NCI-H1436 (cell line): ENCODE results near the gene ANKRD36C.
"Not testable (repeated sequence)": the region's sequence is repeated elsewhere in the genome, so short reads cannot be mapped to it uniquely, and the experiment has no call there.

Experiments
- DNase-seq: peaks from one replicate; lab custom pipeline; 2025; lab: John Stamatoyannopoulos, UW

The ANKRD36C gene

GRCh38 chr2:95991351-95992094, at the start of gene ANKRD36C:
Gene ANKRD36C (minus strand): TSS chr2:95991824. CDS start chr2:95991708, 116 bp downstream.
- DNase-seq, result not testable (repeated sequence)

GRCh38 chr2:96035554-96035953, 43.9 kb upstream of the ANKRD36C start:
- DNase-seq, result not testable (repeated sequence)

DNA sequence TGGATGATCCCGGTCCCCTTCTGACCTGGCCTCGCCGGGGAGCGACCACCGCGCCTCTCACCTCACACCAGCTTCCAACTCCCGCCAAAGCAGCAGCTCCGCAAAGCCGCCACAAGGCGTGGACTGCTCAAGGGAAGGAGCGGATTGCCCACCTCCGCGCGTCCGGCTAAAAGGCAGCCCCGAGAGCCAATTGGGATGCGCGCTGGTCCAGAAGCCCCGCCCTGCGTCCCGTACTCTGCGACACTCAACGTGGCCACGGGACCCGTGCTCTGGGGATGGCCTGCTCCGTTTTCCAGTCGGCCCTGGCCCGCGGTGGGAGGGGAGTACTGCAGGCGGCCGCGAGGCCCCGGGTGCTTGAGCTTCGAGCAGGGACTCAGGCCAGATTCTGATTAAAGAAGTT, 43.2 kb upstream of the ANKRD36C start, which contains the start of gene GPAT2:
GPAT2 (minus strand) TSS at position 125 of the 400 bp plus-strand sequence. CDS start 2,557 bp downstream, outside the sequence.
- DNase-seq, result not testable (repeated sequence)

- not testable (repeated sequence) for DNase-seq
Measured at GRCh38 chr2:96033997-96034396, 42.4 kb upstream of the ANKRD36C start.

DNA sequence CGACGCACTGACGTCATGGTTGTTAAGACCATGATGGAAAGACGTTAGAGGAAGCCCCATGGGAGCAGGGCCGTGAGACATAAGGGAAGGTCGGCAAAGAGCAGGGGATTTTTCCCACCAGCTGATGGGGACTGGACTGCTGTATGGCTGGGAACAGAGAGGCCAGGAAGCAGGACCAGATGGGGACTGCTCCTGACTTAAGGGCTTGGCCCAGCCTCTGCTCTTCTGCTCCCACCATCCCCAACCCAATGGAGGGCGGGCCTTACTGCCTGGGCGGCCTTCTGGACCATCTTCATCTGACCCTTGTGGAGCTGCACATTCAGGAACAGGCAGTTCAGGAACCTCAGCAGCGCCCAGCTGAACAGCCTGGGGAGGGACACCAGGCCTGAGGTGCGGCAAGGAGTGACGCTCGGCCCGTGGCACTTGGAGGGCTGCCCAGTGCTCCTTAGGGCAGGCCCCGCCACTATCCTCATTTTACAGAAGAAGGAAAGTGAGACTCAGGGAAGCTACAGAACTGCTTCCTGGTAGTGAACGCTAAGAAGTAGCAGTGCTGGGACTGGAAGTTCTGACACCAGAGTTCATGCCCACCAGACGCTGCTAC, 36.2 kb upstream of the ANKRD36C start:
- not testable (repeated sequence) for DNase-seq

DNA sequence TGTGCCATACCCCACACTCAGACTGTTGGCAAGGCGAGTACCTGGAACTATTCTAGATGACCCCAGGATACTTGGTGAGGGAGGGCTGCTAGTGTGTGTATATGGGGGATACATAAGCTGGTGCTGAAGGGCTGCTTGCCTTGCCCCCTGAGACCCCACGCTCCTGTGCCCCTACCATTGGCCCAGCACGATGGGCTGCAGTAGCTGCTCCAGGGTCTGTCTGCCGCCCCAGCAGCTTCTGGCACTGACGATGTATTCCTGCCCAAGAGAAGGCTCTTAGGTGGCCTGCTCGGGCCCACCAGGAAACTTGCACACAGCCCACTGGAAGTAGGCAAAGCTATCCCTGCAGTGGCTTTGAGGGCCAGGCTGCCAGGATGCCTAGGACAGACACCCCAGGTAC, 34.1 kb upstream of the ANKRD36C start:
- DNase-seq, result not testable (repeated sequence)

- DNase-seq, result no peak
Measured at GRCh38 chr2:96025194-96025492, 33.5 kb upstream of the ANKRD36C start.

DNA sequence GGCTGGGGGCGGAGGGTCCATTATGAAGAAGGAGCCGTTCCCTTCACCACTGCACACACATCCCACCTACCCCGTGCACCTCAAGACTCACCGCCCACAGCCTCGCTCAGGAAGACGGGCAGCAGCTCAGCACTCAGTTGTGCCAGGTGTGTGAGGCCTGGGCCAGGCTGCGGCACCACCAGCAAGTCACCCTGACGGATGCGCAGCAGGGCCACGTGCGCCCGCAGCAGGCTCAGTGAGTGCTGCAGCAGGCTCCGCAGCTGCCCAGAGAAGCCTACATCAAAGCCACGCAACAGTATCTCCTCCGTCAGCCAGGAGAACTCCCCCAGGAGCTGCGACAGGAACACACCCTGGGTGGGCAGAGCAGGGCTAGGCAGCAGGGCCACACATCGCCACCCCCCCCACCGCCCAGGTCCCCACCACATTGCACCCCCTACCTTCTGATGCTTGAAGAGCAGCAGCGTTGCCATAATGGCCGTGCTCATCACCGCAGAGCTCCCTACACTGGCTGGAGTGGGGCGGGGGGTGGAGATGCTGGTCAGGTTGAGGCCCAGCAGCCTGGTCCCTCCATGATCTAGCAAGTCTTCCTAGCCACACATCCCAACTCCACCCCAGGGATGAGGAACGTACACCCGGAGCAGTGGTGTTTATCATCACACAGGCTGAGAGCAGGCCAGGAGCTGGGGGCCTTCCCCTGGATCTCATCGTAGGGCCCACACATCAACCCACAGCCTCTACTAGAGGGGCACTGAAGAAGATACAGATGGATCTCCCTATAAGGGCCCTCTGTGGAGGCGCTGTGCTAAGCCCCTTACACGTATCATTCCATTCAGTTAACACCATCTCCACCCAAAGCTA, 32.9 kb upstream of the ANKRD36C start:
- DNase-seq, result no peak

DNA sequence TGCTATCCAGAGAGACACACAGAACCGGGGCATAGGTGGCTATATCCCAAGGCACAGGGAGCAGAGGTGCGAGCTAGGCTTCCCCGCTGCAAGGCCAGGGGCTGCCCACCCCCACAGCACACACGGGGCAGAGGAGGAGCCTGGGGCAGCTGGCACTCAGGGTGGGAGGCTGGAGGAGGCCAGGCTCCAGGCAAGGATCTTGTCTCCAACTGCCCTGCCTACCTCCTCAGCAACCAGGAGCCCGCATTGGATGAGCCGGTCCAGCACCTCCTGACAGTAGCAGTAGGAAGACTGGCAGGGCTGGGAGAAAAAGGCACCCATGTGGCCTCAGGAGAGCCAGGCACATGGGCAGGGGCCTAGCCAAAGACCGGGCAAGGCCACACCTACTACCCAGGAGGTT, 32.1 kb upstream of the ANKRD36C start:
- DNase-seq, result not testable (repeated sequence)

DNA sequence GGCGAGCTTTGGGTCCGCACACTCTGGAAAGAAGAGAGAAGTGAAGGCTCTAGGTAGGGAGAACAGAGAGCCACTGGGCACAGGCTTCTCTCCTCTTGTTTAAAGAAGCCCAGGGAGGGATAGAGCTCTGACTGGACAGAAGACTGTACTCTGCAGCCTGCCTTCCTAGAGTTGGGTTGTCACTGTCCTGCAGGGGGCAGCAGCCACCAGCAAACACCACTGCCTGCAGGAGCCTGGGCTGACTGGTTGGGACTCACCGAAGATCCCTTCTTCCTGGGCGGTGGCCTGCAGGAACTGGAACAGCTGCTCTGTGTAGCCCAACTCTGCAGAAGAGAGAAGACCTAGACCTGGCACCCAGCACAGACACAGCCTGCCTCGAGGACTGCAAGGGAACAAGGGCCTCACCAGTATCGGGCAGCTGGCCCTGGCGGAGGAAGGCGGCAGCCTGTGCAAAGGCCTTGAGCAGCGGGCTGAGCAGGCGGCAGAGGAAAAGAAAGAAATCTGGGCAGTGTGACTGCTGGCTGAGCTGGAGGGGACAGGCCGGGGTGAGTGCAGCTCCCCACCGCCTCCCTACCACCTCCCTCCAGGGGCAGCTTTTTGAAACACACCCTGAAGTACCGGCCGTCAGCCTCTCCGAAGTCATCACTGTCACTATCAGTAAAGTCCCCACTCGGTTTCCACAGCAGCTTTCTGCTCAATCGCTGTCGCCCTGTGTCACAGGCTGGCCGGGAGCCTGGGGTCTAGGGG, 31.2 kb upstream of the ANKRD36C start:
- DNase-seq, result not testable (repeated sequence)

GRCh38 chr2:96022126-96022525, 30.5 kb upstream of the ANKRD36C start:
- not testable (repeated sequence) for DNase-seq

DNA sequence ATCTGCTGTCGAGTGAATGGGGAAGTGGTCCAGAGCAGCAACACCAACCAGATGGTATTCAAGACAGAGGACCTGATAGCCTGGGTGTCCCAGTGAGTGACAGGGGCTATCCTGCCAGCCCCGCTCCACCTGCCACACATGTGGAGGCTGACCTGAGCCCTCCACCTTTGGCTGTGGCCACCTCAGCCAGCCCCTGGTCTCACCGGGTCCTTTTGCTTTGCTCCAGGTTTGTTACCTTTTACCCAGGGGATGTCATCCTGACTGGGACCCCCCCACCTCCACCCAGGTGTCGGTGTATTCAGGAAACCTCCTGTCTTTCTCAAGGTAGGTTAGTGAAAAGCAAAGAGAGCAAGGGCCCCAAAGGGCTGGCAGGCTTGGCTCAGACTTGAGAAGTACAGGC, 29.5 kb upstream of the ANKRD36C start:
- DNase-seq, result not testable (repeated sequence)

DNA sequence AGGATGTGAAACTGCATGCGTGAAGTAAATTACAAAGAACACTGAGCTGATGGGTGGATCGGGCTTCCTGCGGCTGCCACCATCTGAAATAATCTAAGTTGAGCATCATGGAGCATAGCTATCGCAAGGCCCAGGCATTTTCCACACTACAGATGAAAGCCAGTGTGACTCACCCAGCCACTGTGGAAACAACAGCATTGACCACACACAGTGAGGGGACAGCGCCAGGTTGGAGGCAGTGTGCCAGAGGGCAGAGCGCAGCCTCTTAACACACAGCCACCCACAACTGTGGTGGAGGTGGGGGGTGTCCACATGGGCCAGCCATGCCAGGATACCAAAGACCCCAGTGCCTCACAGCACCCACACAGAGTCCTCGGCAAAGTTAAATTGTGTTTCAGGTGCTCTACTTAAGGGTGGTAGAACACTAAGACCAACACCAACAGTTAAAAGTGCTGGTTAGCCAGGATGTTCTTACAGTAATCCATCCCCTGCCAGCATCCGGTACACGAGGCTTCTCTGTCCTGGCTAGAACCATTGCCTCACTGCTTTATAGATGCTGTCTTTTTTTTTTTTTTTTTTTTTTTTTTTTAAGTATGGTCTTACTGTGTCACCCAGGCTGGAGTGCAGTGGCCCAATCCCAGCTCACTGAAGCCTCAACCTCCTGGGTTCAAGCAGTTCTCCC, 28.4 kb upstream of the ANKRD36C start:
- not testable (repeated sequence) for DNase-seq

DNA sequence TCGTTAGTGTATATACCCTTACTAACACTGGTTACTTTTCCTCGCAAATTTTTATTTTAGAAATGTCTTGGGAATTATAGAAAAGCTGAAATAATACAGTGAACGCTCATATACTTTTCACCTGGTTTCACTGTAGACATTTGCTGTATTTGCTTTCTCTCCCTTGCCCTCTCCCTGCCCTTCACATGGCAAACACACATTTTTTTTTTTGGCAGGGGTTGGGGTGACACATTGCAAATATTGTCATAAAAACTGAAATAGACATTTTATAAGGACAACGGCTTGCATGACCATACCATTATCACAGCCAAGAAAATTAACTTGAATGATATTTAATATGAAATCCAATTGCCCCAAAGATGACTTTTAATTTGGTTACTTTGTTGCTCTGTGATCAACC, 24.7 kb upstream of the ANKRD36C start:
- DNase-seq, result not testable (repeated sequence)

DNA sequence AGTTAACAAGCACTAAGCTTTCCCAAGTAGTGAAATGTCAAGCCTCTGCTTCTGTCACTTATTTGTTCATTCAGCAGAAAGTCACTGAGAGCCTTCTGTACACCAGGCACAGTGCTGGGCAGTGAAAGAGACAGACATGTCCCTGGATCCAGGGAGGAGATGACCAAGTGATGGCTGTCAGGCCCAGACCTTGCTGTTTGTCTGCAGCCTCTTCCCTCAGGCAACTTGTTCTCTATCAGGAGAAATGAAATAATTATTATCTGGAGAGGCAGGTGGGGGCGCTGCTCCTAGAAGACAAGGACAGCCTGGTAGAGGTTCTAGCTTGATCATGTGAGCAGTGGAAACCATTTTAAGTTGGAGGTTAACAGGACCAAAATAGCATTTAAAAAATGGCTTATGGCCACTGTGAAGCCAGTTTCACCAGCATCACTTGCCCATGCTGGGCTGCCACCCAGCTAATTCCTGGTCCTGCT, 21.2 kb upstream of the ANKRD36C start:
- DNase-seq, result not testable (repeated sequence)

GRCh38 chr2:96012086-96012791, 20.6 kb upstream of the ANKRD36C start:
- not testable (repeated sequence) for DNase-seq

GRCh38 chr2:96011129-96011455, 19.5 kb upstream of the ANKRD36C start:
- not testable (repeated sequence) for DNase-seq

DNA sequence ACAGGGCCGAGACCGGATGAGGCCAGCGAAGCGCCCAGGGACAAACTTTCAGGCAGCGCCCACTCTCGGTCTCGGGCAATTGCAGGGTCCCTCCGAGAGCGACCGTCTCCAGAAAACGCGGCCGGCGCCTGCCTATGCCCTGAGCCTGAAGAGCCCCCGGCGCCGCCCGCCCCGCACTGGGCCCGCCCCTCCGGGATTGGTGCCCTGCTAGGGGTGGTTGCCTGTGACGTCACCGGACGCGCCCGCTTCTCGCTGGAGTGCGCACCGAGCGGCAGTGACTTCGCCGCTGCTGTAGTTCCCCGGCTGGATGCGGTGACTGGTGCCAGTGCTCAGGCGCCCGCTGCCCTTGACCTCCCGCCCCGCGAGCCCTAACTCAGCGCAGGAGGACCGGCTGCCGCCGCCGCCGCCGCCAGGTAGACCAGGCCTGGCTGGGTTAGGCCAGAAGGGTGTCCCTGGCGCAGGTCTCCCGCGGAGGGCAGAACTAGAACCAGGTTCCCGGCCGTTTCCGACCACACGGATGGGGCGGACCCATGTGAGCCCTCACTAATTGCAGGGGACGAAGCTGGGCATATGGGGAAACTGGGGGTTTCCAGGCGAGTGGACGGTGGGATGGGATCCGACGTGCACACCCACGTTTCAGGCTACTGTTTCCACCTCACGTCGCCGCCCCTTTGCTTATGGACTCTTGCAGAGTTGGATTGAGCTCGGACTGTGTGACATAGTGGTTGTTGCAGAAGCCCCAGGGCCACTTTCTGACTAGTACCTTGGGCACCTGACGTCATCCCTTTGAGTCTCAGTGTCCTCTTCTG, 18.9 kb upstream of the ANKRD36C start:
- DNase-seq, result not testable (repeated sequence)

GRCh38 chr2:96009833-96010232, 18.2 kb upstream of the ANKRD36C start:
- DNase-seq, result not testable (repeated sequence)

- not testable (repeated sequence) for DNase-seq
Measured at GRCh38 chr2:96008051-96008450, 16.4 kb upstream of the ANKRD36C start.
